Stimulated activated CD8-positive, alpha-beta memory T cell treated with anti-CD3 and anti-CD28 coated beads, Interleukin-15, amount 100 ng/mL, for 24 hours (primary cell): ENCODE measurements around the gene RCAN2.
"Not testable (repeated sequence)": the region's sequence is repeated elsewhere in the genome, so short reads cannot be mapped to it uniquely, and the experiment has no call there.

Source experiments
- DNase-seq: peaks from one replicate; pipeline ENCODE4 v3.0.0-alpha.2; 2020; ENCODE audit warnings: low read depth

RCAN2 gene

GRCh38 chr6:46387728-46388127 lies 103.5 kb downstream of the RCAN2 start:
- DNase-seq, result not testable (repeated sequence)

DNA sequence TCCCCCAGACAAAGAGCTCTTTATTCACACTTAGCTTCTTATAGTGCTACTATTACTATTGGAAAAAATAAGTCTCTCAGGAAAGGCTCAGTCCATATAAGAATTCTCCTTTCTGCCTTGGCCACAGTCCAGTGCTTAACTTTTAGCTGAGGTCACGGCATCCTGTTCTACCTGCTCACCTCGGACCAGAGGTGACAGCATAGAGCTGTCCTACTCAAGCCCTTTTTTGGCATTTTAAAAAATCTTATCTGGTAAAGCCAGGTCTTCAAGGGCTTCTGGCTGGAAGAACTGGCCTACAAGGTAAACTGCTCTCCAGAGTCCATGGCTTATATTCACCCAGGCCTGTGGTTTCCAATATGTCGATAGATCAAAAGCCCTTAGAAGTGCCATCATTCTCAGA lies 109.7 kb downstream of the RCAN2 start:
- DNase-seq, result no peak

GRCh38 chr6:46381057-46381456 lies 110.2 kb downstream of the RCAN2 start:
- no peak for DNase-seq

DNA sequence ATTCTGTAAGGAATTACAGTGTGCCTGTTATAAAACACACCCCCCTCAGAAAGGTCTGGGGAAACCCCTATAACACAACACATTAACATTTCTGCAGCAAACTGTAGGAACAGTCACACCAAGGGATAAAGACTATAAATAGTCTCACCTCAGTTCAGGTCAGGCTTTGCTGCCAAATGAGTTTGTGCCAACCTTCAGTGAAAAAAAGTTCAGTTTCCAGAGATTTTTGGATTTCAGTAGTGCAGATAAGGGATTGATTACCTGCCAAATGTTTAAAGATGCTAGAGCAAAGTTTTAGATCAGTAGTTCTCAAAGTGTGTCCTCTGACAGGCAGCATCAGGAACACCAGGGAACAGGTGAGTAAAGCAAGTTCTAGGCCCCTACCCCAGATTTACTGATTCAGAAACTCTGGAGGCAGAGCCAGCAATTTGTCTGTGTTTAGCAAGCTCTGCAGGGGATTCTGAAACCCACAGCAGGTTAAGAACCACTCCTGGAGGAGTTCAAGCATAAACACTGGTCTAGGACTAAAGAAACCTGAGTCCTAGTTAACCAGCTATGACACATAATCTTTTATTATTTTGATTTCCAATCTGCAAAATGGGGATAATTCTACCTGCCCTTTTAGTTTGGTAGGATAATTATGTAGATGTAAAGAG lies 111.0 kb downstream of the RCAN2 start:
- no peak for DNase-seq

- no peak for DNase-seq
Measured at GRCh38 chr6:46378882-46379416, 112.3 kb downstream of the RCAN2 start.

DNA sequence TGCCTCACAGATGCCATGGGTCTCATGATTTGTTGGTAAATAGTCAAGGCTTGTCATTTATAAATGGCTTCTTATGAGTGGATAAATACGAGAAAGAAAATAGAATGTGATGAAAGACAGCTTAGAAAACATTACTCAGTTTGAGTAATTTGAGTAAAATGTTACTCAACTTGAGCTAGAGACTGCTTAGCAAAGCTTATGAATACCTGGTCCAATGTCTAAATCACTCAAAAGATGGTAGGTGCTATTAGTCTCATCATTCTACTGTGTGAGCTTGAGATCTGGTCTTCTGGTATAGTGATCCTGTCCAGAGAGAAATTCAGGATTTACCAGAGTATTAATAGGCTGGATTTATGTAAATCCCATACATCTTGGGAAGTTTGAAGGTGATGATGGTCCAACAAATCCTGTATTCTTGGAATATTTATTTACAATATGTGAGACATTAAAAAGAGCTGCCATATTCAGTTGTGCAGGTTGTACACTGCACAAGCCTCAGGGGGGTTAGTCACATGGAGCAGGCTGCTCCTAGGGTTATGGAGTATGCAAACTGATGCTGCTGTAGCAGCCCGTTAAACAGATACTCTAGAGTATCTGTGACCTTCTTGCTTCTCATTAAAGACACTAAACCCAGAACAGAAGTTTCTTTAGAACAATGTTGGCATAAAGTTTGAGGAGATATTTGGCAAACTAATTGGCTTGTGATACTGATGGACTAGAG lies 112.9 kb downstream of the RCAN2 start:
- no peak for DNase-seq

DNA sequence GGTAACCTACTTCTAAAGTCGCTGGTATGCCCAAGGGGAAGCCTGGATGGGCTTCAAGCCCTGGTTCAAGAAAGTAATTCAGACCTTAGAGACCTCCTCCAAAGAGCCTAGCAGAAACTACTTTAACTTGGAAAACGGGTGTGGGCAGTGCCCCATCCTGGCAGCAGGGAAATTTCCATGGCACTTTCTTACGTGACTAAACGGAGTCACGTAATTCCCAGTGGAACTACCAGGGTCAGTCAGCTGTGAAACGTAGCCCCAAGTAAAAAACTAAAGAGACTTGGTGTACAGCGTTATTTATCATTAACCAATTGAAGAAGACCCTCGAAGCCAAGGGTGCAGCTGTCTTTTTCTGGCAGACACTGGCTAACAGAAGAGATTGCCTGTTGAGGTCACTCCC lies 114.0 kb downstream of the RCAN2 start:
- no peak for DNase-seq

- DNase-seq, result no peak
Measured at GRCh38 chr6:46376562-46377061, 114.6 kb downstream of the RCAN2 start.

DNA sequence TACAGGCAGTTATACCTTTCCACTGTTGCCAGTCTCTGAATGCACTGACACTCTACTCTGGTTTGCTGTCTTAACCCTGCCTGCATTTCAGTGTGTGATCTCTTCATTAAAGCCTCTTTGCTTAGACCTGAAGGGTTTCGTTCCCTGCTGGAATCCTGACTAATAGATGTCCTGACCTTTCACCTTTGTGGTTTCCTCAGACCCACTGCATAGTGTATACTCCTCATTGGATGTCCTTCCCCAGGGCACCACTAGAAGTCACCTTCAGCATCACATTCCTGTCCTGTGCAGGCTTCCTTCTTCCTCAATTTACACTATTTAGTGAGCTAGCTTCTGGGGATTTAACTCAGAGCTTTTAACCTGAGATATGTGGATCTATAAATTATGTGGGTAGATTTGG lies 120.6 kb downstream of the RCAN2 start:
- no peak for DNase-seq

DNA sequence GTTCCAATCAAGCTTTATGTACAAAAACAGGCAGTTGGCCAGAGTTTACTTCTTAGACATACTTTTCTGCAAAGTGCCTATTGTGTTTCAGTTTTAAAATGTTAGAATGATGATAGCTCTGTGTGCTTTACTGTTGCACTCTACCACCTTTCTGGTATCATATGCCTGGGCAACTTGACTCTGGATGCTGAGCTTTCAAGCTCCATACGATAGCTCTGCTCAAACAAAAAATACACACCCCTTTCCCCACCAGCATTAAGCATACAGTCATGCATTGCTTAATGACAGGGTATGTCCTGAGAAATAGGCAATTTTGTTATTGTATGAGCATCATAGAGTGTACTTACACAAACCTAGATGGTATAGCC lies 123.1 kb downstream of the RCAN2 start:
- DNase-seq, result no peak

DNA sequence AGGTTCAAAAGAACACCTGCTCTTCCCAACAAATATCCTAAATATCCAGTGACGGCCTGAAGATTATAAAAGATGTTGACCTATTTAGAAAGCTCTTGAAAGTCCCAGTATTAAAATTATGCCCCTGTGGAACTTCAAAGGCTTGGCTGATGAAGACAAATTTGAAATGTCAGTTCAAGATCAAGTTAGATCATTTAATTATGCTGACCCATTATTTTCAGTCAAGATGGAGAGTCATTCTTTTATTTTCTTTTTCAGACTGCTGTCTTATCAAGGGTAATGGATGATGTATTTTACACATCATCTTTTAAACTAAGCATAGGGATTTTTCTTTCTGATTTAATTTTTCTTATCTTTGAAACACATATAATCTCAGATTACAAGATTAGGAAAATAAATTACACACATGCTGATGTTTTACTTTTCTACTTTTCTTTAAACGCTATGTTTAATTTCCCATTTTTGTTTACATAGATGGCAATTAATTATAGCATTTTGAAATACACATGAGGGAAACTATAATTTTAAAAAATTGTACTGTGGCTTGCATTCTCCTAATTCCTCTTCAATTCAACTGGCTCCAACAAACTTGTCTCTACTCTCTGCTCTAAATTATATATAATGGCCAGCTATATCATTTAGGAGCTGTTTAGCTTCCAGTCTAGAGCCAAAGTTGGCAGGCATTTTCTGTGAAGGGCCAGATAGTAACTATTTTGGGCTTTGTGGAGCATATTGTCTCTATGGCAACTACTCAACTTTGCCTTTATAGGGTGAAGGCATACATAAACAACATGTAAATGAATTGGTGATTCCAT lies 123.7 kb downstream of the RCAN2 start:
- DNase-seq, result no peak

- DNase-seq, result no peak
Measured at GRCh38 chr6:46366190-46366900, 124.9 kb downstream of the RCAN2 start.

GRCh38 chr6:46357591-46357990 lies 133.7 kb downstream of the RCAN2 start:
- DNase-seq, result no peak

DNA sequence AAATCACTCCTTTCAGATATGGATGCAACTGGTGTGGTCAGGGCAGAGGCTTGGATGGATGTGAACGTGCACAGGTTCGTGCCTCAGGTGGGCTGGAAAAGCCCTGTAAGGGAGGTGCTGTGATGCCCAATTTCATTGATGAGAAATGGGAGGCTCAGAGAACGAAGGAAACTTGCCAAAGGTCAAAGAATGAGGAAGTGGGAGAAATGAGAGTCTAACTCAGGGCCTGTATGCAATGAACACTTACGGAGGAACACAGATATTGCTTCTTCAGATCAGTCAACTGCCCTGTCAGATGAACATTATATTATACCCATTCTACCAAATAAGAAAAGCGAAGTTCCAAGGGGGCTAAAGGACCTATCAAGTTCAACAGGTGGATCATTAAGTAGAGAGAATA lies 134.7 kb downstream of the RCAN2 start:
- no peak for DNase-seq

GRCh38 chr6:46353528-46353927 lies 137.7 kb downstream of the RCAN2 start:
- no peak for DNase-seq

DNA sequence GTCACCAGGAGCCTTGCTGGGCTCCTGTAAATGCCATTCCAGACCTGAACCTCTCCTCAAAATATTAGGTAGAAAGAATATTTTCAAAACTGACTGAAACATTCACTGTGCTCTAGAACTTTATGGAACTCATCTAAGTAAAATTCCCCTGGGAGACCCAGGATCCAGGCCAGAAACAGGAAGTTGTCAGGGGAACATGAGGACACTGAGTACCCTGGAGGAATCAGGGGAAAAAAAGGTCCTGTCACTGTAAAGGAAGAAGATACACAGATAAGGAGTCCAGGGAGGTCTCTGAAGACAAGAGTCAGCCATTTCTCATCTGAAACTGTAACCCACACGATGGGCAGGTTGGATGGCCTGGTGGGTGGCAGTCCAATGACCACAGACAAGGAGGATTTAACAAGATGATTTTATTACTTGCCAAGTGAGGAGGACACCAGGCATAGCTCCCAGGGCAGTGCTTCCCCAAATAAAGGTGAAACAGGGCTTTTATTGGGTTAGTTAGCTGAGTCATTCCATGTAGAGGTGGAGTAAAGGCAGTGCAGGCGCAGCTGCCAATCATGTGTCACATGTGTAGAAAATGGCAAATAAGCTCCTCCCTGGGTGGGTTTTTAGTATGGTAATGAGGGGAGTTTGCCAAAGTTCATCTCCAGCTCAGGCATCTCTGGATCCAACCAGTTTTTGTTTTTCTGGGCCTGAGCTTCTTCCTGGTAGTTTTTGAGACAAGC lies 138.5 kb downstream of the RCAN2 start:
- no peak for DNase-seq

DNA sequence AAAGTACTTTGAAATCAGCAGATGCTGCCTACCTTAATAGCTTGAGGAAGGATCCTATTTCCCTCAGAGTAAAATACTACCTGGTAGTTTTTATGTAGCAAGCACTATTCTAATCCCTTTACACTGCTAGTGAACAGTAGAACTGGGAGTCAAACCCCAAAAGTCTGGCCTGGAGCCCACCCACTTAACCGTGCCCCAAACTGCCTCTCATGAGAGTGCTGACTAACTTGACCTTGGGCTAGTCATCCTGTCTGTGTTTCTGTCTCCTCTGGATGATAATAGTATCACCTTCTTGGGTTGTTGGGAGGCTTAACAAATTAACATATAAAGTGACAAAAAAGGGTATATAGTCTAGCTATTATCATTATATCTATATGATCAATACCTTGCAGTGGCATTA lies 140.5 kb downstream of the RCAN2 start:
- no peak for DNase-seq

GRCh38 chr6:46347669-46348068 lies 143.6 kb downstream of the RCAN2 start:
- no peak for DNase-seq

DNA sequence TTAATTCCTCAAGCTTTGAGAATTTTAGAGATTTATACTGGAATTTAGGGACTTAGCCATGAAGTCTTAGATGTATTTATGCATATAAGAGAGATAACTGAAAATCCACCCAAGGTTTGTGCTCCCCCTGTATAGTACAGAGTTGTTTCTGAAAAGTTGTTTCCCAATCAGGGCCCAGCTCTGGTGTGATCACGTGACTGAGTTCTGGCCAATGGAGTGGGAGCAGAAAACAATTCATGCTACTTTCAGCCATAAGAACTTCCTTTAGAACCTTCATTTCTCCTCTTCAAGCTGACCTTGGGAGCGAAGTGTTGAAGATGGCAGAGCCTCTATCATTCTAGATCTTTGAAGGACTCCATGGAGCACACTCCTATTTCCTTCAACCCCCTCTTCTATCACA lies 151.0 kb downstream of the RCAN2 start:
- no peak for DNase-seq

DNA sequence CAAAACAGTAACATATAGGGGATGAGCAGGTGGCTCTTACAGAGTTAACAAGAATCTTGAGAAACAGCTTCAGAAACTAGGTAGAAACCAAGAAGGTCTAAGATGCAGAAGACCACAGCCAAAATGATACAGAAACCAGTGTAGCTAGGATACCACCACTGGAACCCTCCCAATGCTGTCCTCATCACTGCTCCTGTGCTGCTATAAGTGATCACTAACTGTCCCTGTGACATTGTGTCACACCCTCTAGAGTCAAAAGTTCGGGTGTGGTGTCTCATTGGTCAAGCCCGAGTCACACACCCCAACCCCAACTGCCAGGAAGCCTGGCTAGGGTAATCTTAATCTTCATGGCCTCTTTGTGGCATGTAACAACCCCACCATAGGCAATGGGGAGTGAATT lies 153.1 kb downstream of the RCAN2 start:
- DNase-seq, result no peak

GRCh38 chr6:46334442-46334841 lies 156.8 kb downstream of the RCAN2 start:
- no peak for DNase-seq
